GM18907 (cell line): ENCODE results near the gene NLGN1.

ENCODE experiments used
- ATAC-seq: cut with Tn5 transposase; IDR thresholded peaks from one replicate; pipeline ENCODE4 v1.9.1; 2021; ENCODE audit warnings: mild to moderate bottlenecking, moderate library complexity; ENCODE audit not compliant: unreplicated experiment

NLGN1 gene

GRCh38 chr3:173706630-173707029 lies 309.1 kb downstream of the NLGN1 start:
- ATAC-seq, result no peak

- no peak for ATAC-seq
Measured at GRCh38 chr3:173708191-173708590, 310.6 kb downstream of the NLGN1 start.

GRCh38 chr3:173709026-173709425 lies 311.5 kb downstream of the NLGN1 start:
- ATAC-seq, result no peak

GRCh38 chr3:173711619-173712018 lies 314.1 kb downstream of the NLGN1 start:
- ATAC-seq, result no peak

GRCh38 chr3:173719585-173719984 lies 322.0 kb downstream of the NLGN1 start:
- ATAC-seq, result no peak

- ATAC-seq, result no peak
Measured at GRCh38 chr3:173725507-173725906, 328.0 kb downstream of the NLGN1 start.

- no peak for ATAC-seq
Measured at GRCh38 chr3:173730391-173730790, 332.8 kb downstream of the NLGN1 start.

GRCh38 chr3:173732237-173732636 lies 334.7 kb downstream of the NLGN1 start:
- no peak for ATAC-seq

GRCh38 chr3:173733029-173733652 lies 335.6 kb downstream of the NLGN1 start:
- no peak for ATAC-seq

- ATAC-seq, result no peak
Measured at GRCh38 chr3:173734473-173734872, 336.9 kb downstream of the NLGN1 start.

- ATAC-seq, result no peak
Measured at GRCh38 chr3:173734895-173735294, 337.4 kb downstream of the NLGN1 start.

- no peak for ATAC-seq
Measured at GRCh38 chr3:173735841-173736240, 338.3 kb downstream of the NLGN1 start.

- no peak for ATAC-seq
Measured at GRCh38 chr3:173737167-173737808, 339.7 kb downstream of the NLGN1 start.

- no peak for ATAC-seq
Measured at GRCh38 chr3:173739726-173740125, 342.2 kb downstream of the NLGN1 start.

GRCh38 chr3:173742491-173742890 lies 344.9 kb downstream of the NLGN1 start:
- ATAC-seq, result no peak

- no peak for ATAC-seq
Measured at GRCh38 chr3:173743111-173743510, 345.6 kb downstream of the NLGN1 start.

- no peak for ATAC-seq
Measured at GRCh38 chr3:173743516-173743915, 346.0 kb downstream of the NLGN1 start.

GRCh38 chr3:173744479-173744878 lies 346.9 kb downstream of the NLGN1 start:
- no peak for ATAC-seq

- ATAC-seq, result no peak
Measured at GRCh38 chr3:173744895-173745294, 347.4 kb downstream of the NLGN1 start.

GRCh38 chr3:173745952-173746682 lies 348.6 kb downstream of the NLGN1 start:
- ATAC-seq, result no peak

GRCh38 chr3:173747427-173747826 lies 349.9 kb downstream of the NLGN1 start:
- ATAC-seq, result no peak

GRCh38 chr3:173748105-173748504 lies 350.6 kb downstream of the NLGN1 start:
- no peak for ATAC-seq
